Right ventricle myocardium inferior (tissue), 1 donor: ENCODE data around the gene AP5B1. TPM values are rescaled to one million over a fixed set of nuclear protein-coding genes. Genes with fewer than 3 reads are reported as not detected.

Source experiments
- ATAC-seq: fragments of 200-7000 bp; cut with Tn5 transposase; one replicate; pipeline ENCODE4 v1.9.1; 2020; ENCODE audit warnings: mild to moderate bottlenecking, moderate library complexity
- DNase-seq: peaks from one replicate; pipeline ENCODE4 v3.0.0; 2021; ENCODE audit errors: missing footprints
- intact Hi-C: fragments of 100-400 bp; cut with DNase I; formaldehyde crosslinking; loops from one replicate; pipeline ENCODE4 v1.11.0; 2022
- total RNA-seq: library from RNA; stranded (reverse); fragmentation: NEBNext Ultra II Directional; extraction: Animal tissue kit (Norgen Biotek cat#: 25700); gene quantifications from one replicate; pipeline ENCODE4 v1.2.1, GENCODE V29; 2021
- donor health status: DM: no; HTN: yes; CAD: no; lungs with severe emphysema.

AP5B1 gene
- total RNA-seq, 1 donor from 2014 or later = 6.1 TPM

GRCh38 chr11:65803797-65804492 lies 23.2 kb upstream of the AP5B1 start:
- ATAC-seq (no peak), DNase-seq (no peak)
- intact Hi-C loops = no loop called here

GRCh38 chr11:65802841-65803240 lies 22.1 kb upstream of the AP5B1 start:
- ATAC-seq (no peak), DNase-seq (no peak)
- intact Hi-C loops = no loop called here

DNA sequence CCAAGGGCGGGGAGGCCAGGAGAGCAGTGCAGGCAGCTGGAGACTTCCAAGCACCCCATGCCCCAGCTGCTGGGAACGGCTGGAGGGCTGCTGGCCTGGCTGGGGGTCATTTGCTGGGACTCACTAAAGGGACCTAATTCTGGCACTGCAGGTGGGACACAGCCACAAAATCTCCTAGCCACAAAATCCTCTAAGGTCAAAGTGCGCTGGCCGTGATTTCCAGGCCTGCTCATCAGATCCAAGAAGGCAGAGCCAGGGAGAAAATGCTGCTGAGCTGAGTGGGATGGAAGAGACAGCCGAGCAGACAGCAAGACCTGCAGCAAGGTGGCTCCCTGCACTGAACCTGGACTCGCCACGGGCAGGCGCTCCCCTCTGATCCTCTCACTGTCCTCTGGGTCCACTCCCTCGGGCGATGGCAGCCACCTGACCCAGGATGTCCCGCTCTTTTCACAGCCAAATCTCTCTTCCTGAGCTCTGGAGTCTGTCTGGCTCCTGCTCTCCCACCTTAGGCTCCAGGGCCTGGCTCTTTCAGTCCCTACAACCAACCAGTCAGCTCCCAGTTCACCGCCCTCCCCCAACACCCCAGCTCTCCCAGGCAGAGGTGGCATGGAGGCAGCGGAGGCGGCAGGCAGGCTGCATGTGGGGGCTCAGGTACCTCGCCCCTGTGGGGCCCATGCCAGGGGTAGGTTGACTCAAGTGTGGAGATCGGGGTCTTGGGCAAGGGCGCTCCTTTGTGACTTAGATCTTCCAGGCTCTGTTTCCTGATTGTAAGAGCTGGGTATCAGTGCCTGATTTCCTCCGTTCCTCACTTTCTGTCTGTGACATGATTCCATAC lies 20.6 kb upstream of the AP5B1 start:
- DNase-seq = no peak
- intact Hi-C loops = no loop called here

GRCh38 chr11:65798882-65799281 lies 18.1 kb upstream of the AP5B1 start:
- intact Hi-C loops = no loop called here
- DNase-seq (no peak), ATAC-seq (no peak)

More for the DNA sequence above, 20.6 kb upstream of the AP5B1 start:
- ATAC-seq = no peak

DNA sequence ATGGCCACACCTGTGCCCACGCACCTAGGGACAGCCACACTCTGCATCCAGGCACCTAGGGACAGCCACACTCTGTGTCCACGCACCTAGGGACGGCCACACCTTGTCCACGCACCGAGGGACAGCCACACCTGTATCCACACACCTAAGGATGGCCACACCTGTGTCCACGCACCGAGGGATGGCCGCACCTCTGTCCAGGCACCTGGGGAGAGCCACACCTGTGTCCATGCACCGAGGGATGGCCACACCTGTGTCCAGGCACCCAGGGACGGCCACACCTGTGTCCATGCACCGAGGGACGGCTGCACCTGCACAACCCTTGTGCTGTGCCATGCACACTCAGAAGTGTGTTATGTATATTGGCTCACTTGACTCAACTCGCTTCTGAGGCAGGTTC lies 16.9 kb upstream of the AP5B1 start:
- DNase-seq = no peak
- ATAC-seq = no peak
- intact Hi-C loops = no loop called here

GRCh38 chr11:65796726-65797601 lies 16.2 kb upstream of the AP5B1 start:
- ATAC-seq (no peak), DNase-seq (no peak)
- intact Hi-C loops = no loop called here

DNA sequence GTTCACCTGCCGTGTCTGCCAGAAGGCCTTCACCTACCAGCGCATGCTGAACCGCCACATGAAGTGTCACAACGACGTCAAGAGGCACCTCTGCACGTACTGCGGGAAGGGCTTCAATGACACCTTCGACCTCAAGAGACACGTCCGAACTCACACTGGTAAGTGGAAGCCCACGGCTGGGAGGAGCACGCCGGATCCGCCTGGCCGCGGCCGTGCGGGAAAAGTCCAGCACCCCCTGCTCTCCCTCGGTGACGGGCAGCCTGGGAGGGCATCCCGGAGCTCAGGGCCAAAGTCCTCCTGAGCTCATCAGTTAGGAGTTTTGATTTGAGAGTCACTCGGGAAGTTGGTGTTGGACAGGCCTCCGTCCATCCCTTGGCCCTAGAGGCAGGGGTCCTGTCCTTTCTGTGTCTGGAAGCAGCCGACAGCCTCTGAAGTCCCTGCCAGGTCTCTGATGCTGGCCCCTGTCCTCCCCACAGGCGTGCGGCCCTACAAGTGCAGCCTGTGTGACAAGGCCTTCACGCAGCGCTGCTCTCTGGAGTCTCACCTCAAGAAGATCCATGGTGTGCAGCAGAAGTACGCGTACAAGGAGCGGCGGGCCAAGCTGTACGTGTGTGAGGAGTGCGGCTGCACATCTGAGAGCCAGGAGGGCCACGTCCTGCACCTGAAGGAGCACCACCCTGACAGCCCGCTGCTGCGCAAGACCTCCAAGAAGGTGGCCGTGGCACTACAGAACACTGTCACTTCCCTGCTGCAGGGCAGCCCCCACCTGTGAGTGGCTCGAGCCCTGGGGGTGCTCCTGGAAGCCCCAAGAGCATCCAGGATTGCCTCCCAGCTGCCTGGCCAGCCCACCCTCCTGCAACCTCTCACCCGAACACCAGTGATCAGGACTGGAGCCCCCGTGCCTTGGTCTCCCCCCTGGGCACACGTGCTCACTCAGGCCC lies 14.1 kb upstream of the AP5B1 start:
- ATAC-seq (no peak), DNase-seq (no peak)
- intact Hi-C loops = no loop called here

GRCh38 chr11:65793625-65794400 lies 13.0 kb upstream of the AP5B1 start:
- DNase-seq (no peak), ATAC-seq (no peak)
- intact Hi-C loops = no loop called here

- intact Hi-C loops = no loop called here
- ATAC-seq (no peak), DNase-seq (no peak)
Measured at GRCh38 chr11:65793144-65793581, 12.4 kb upstream of the AP5B1 start.

GRCh38 chr11:65792456-65792855 lies 11.7 kb upstream of the AP5B1 start:
- intact Hi-C loops = no loop called here
- DNase-seq (no peak), ATAC-seq (no peak)

GRCh38 chr11:65791719-65792213 lies 11.0 kb upstream of the AP5B1 start:
- DNase-seq (peak; percentile 20), ATAC-seq (no peak)
- intact Hi-C loops = no loop called here

- DNase-seq (no peak), ATAC-seq (no peak)
- intact Hi-C loops = no loop called here
Measured at GRCh38 chr11:65790902-65791650, 10.3 kb upstream of the AP5B1 start.

- intact Hi-C loops = no loop called here
- no peak for DNase-seq
- ATAC-seq = no peak
Measured at GRCh38 chr11:65790104-65790901, 9.5 kb upstream of the AP5B1 start.

GRCh38 chr11:65789230-65790103 lies 8.7 kb upstream of the AP5B1 start:
- intact Hi-C loops = no loop called here
- ATAC-seq (no peak), DNase-seq (no peak)

DNA sequence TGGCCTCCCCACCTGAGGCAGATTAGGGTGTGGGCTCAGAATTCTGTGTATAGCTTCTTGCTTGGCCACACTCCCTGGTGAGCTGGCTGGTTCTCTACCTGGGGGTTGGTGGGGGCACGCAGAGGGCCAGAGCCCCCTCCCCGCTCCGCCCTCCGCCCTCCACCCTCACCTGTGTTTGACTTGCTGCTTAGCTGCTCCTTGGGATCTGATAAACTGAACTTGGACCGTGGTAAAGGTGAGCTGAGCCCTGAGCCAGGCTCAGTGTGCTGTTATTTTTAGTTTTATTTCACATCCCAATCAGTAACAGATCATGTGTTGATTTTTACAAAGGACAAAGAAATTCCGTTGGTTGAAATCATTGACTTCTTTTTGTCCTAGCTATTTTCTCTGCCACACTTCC lies 8.0 kb upstream of the AP5B1 start:
- intact Hi-C loops = no loop called here
- DNase-seq = no peak
- ATAC-seq = no peak
